ENCODE results near the gene NAT8. TPM values are rescaled to one million over a fixed set of nuclear protein-coding genes. Genes with fewer than 3 reads are reported as not detected.
"Not testable (repeated sequence)": the region's sequence is repeated elsewhere in the genome, so short reads cannot be mapped to it uniquely, and the experiment has no call there.

NAT8 gene
- total RNA-seq, 6 experiments from 2014 or later: 15.1 to 40.6 (median 32.7) TPM

DNA sequence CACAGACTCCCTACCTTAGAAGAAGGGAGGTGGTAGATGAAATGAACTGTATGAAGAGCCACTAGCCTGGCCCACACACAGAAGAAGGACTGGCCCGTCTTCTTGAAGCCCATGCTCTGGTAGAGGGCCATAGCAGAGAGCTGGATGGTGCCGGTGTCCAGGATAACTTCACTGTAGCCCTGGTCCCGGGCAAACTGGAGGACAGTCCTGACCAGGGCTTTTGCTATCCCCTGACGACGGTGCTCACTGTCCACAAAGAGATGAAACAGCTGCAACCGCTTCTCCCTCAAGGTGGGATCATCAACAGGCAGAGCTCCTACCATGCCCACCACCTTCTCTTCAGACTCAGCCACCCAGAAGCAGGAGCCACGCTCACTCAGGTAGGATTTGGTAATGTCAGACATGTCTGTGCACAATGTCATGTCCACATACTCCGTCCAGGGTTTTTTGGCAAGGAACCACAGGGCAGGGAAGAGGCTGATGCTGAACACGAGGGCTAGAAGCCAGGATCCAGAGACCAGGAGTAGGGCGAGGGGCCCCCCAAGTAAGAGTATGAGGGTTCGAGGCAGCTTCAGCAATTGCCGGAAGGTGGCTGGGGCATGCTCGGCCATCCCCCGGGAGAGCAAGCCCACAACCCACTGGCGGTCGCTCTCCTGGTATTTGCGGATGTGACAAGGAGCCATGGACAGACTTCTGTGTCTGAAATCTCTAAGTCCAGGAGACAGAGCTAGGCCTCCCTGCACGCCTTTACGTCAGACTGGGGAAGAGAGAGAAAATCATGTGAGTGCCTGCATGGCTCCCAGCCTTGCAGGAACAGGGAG, 1.1 kb downstream of the NAT8 start:
- DNase-seq: peak in 2 of 3 donors; percentile 32 to 78
- peak overlapping the region; percentile 73 to 80 (median 80) for H3K27ac ChIP-seq

GRCh38 chr2:73640511-73640911, 1.7 kb downstream of the NAT8 start:
- H3K36me3 ChIP-seq: no peaks in the 10 kb centered on the region
- H3K27me3 ChIP-seq: no peaks in the 10 kb centered on the region
- 7% methylated on average over 1 of the region's 1 CpG for WGBS (ENCODE audit: insufficient coverage, low coverage, low lambda C conversion rate, missing lambda C conversion rate)
- TF ChIP-seq, protein P1, sequence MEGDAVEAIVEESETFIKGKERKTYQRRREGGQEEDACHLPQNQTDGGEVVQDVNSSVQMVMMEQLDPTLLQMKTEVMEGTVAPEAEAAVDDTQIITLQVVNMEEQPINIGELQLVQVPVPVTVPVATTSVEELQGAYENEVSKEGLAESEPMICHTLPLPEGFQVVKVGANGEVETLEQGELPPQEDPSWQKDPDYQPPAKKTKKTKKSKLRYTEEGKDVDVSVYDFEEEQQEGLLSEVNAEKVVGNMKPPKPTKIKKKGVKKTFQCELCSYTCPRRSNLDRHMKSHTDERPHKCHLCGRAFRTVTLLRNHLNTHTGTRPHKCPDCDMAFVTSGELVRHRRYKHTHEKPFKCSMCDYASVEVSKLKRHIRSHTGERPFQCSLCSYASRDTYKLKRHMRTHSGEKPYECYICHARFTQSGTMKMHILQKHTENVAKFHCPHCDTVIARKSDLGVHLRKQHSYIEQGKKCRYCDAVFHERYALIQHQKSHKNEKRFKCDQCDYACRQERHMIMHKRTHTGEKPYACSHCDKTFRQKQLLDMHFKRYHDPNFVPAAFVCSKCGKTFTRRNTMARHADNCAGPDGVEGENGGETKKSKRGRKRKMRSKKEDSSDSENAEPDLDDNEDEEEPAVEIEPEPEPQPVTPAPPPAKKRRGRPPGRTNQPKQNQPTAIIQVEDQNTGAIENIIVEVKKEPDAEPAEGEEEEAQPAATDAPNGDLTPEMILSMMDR (IDR thresholded peaks at IDR 0.05): no peak
- no peak for TF ChIP-seq POLR2A (IDR thresholded peaks at IDR 0.05)
- peaks cover 0 to 46% (median 3%) of the 10 kb centered on the region in 4 donors for H3K4me1 ChIP-seq
- intact Hi-C loops (cut with DNase I): no loop called here
- ATAC-seq (peak; percentile 67 to 78 (median 74)), DNase-seq (peak; percentile 37 to 80 (median 70))
- H3K27ac ChIP-seq: peak overlapping the region; percentile 73 to 80 (median 80)
- no peaks in the 10 kb centered on the region for H3K9me3 ChIP-seq
- H3K4me3 ChIP-seq: peak overlapping the region; percentile 29 to 53 (median 44)

More for the DNA sequence above, 1.1 kb downstream of the NAT8 start:
- Histone ChIP-seq H3K4me1 (peaks cover 0 to 46% (median 3%) of the 10 kb centered on the region in 4 donors), H3K4me3 (peak overlapping the region; percentile 29 to 53 (median 44)), H3K9me3 (no peaks in the 10 kb centered on the region), H3K27me3 (no peaks in the 10 kb centered on the region), H3K36me3 (no peaks in the 10 kb centered on the region)
- 22% methylated on average over 5 of the region's 19 CpGs for whole genome bisulfite sequencing (ENCODE audit: insufficient coverage, low coverage, low lambda C conversion rate, missing lambda C conversion rate)
- peak; percentile 42 to 55 (median 48) for ATAC-seq
- intact Hi-C loops (cut with DNase I): no loop called here
- TF ChIP-seq, protein P1 (IDR thresholded peaks at IDR 0.05): no peak
- TF ChIP-seq POLR2A (IDR thresholded peaks at IDR 0.05): no peak

GRCh38 chr2:73638429-73638828, 3.8 kb downstream of the NAT8 start:
- intact Hi-C loops (cut with DNase I): no loop called here
- ATAC-seq (no peak), DNase-seq (no peak)
- TF ChIP-seq, protein P1 (IDR thresholded peaks at IDR 0.05): no peak
- TF ChIP-seq POLR2A (IDR thresholded peaks at IDR 0.05): no peak
- Histone ChIP-seq H3K4me3 (no peak overlapping the region), H3K4me1 (peaks cover 0 to 46% (median 3%) of the 10 kb centered on the region in 4 donors), H3K27ac (no peak overlapping the region), H3K36me3 (no peaks in the 10 kb centered on the region), H3K9me3 (no peaks in the 10 kb centered on the region), H3K27me3 (no peaks in the 10 kb centered on the region)
- WGBS (ENCODE audit: insufficient coverage, low coverage, low lambda C conversion rate, missing lambda C conversion rate): 100% methylated on average over 1 of the region's 1 CpG

GRCh38 chr2:73636977-73637376, 5.2 kb downstream of the NAT8 start:
- H3K36me3 ChIP-seq; ATAC-seq; H3K27me3 ChIP-seq; H3K9me3 ChIP-seq; intact Hi-C loops (cut with DNase I); H3K4me3 ChIP-seq; H3K27ac ChIP-seq; DNase-seq: not testable (repeated sequence)
- peaks cover 0 to 41% (median 2%) of the 10 kb centered on the region in 4 donors for H3K4me1 ChIP-seq

GRCh38 chr2:73630662-73631266, 11.5 kb downstream of the NAT8 start:
- peak; percentile 76 to 86 (median 84) for ATAC-seq
- H3K4me1 ChIP-seq; intact Hi-C loops (cut with DNase I); DNase-seq; H3K27me3 ChIP-seq; H3K27ac ChIP-seq; H3K4me3 ChIP-seq; H3K36me3 ChIP-seq; H3K9me3 ChIP-seq: not testable (repeated sequence)
- WGBS (ENCODE audit: insufficient coverage, low coverage, low lambda C conversion rate, missing lambda C conversion rate): 4% methylated on average over 2 of the region's 2 CpGs
- TF ChIP-seq, protein P1 (IDR thresholded peaks at IDR 0.05): peak in 3 of 4 donors; percentile 58 to 62 (median 61)

- H3K4me1 ChIP-seq; H3K27ac ChIP-seq; H3K9me3 ChIP-seq; H3K4me3 ChIP-seq; ATAC-seq; DNase-seq; H3K27me3 ChIP-seq; intact Hi-C loops (cut with DNase I); H3K36me3 ChIP-seq: not testable (repeated sequence)
- WGBS (ENCODE audit: insufficient coverage, low coverage, low lambda C conversion rate, missing lambda C conversion rate): 90% methylated on average over 1 of the region's 2 CpGs
Observed at GRCh38 chr2:73628493-73628892, 13.7 kb downstream of the NAT8 start.

- DNase-seq; H3K4me1 ChIP-seq; H3K27ac ChIP-seq; H3K9me3 ChIP-seq; intact Hi-C loops (cut with DNase I); H3K4me3 ChIP-seq; H3K27me3 ChIP-seq; ATAC-seq; H3K36me3 ChIP-seq: not testable (repeated sequence)
- 39% methylated on average over 4 of the region's 5 CpGs for WGBS (ENCODE audit: insufficient coverage, low coverage, low lambda C conversion rate, missing lambda C conversion rate)
Observed at GRCh38 chr2:73626237-73626636, 16.0 kb downstream of the NAT8 start.

All from right lobe of liver (tissue), 6 donors.